ENCODE results near the gene TNRC6A.

GRCh38 chr16:24730914-24731313, 1.5 kb downstream of the TNRC6A start:
- TF ChIP-seq CTCF (conservative IDR thresholded peaks at IDR 0.05; ENCODE audit: low read depth in 2 of 2) (no peak), EZH2 (IDR thresholded peaks at IDR 0.05; ENCODE audit: low read depth, unreplicated experiment) (no peak), REST (IDR thresholded peaks at IDR 0.05; ENCODE audit: unreplicated experiment) (no peak), CREB1 (CRISPR knock-in tag; IDR thresholded peaks at IDR 0.05; ENCODE audit: low read depth) (no peak), POLR2AphosphoS5 (IDR thresholded peaks at IDR 0.05; ENCODE audit: low read depth) (no peak), EZH2phosphoT487 (IDR thresholded peaks at IDR 0.05; ENCODE audit: unreplicated experiment) (no peak), ETS1 (IDR thresholded peaks at IDR 0.05) (no peak), JUNB (IDR thresholded peaks at IDR 0.05; ENCODE audit: unreplicated experiment) (no peak), ZNF331 (CRISPR knock-in tag; IDR thresholded peaks at IDR 0.05; ENCODE audit: low read depth) (no peak)
